GM12891 (cell line): ENCODE measurements around the gene LIX1L.

Experiments
- PAX5 ChIP-seq: IDR thresholded peaks from 2 replicates; pipeline ENCODE4 v1.6.1; 2011; ENCODE audit warnings: low read length, moderate library complexity, mild to moderate bottlenecking; ENCODE audit not compliant: insufficient read depth, severe bottlenecking
- POLR2A ChIP-seq: IDR thresholded peaks from 2 replicates; pipeline ENCODE4 v1.6.1; 2011; ENCODE audit warnings: low read depth, low read length, control low read depth
- POLR2AphosphoS5 ChIP-seq: IDR thresholded peaks from 2 replicates; pipeline ENCODE4 v1.6.1; 2011; ENCODE audit warnings: low read depth, low read length, control low read depth
- POU2F2 ChIP-seq: IDR thresholded peaks from 2 replicates; pipeline ENCODE4 v1.6.1; 2011; ENCODE audit warnings: low read depth, mild to moderate bottlenecking, control low read depth, low read length, moderate library complexity
- SPI1 ChIP-seq: IDR thresholded peaks from 2 replicates; pipeline ENCODE4 v1.6.1; 2011; ENCODE audit warnings: low read depth, low read length, control low read depth
- TAF1 ChIP-seq: IDR thresholded peaks from 2 replicates; pipeline ENCODE4 v1.6.1; 2011; ENCODE audit warnings: low read depth, low read length, control low read depth

DNA sequence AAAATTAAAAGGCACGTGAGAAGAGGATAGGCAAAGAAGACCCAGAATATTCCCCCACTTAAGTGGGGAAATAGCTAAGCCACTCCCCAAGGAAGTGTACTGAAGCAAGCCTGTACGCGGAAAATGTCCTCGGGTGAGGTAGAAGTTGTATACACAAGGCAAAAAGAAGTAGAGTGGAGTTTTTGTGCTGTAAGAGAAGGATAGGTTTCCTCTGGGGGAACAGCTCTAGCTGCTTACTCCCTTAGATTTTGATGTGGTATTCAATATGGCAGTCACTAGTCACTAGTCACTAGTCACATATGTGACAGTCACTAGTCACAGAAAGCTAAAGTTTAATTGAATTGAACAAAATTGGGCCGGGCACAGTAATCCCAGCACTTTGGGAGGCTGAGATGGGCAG is 31.0 kb upstream of the LIX1L start:
- TF ChIP-seq POLR2A: no peak
- no peak for TF ChIP-seq TAF1
- TF ChIP-seq POLR2AphosphoS5: no peak
- TF ChIP-seq POU2F2: no peak
- TF ChIP-seq PAX5: no peak
- TF ChIP-seq SPI1: no peak
